Neural cell (in vitro differentiated cells): Measurements from ENCODE around the gene EEPD1. TPM values are rescaled to one million over a fixed set of nuclear protein-coding genes. Genes with fewer than 3 reads are reported as not detected.

Source experiments
- H2AFZ ChIP-seq: fragments of 200-600, 300-800 bp; sonication (generic), shearing (Covaris generic); 2 replicates; pipeline ENCODE4 v1.6.0; 2014; ENCODE audit warnings: low read depth, mild to moderate bottlenecking, antibody characterized with exemption, low read length, moderate library complexity
- H3F3A ChIP-seq: fragments of 200-600 bp; shearing (Covaris generic); 2 replicates; pipeline ENCODE4 v1.6.1; 2016; ENCODE audit warnings: mild to moderate bottlenecking, moderate library complexity, mixed read lengths, antibody characterized with exemption, low read length; ENCODE audit not compliant: insufficient read depth, poor library complexity, severe bottlenecking
- H3K27ac ChIP-seq: fragments of 200-600, 300-800 bp; sonication (generic), shearing (Covaris generic); 2 replicates; pipeline ENCODE4 v1.5.1; 2014; ENCODE audit warnings: mild to moderate bottlenecking, low read length, moderate library complexity
- H3K27me3 ChIP-seq: fragments of 300-800, 200-600 bp; sonication (generic), shearing (Covaris generic); 2 replicates; pipeline ENCODE4 v1.6.0; 2014; ENCODE audit warnings: mild to moderate bottlenecking, low read depth, low read length, moderate library complexity; ENCODE audit not compliant: insufficient read depth
- H3K36me3 ChIP-seq: fragments of 300-800, 200-600 bp; sonication (generic), shearing (Covaris generic); 2 replicates; pipeline ENCODE4 v1.5.1; 2014; ENCODE audit warnings: mild to moderate bottlenecking, antibody characterized with exemption, low read length, moderate library complexity; ENCODE audit not compliant: insufficient read depth
- H3K4me2 ChIP-seq: fragments of 300-800, 200-600 bp; sonication (generic), shearing (Covaris generic); 2 replicates; pipeline ENCODE4 v1.6.0; 2014; ENCODE audit warnings: mild to moderate bottlenecking, low read length
- H3K4me3 ChIP-seq: fragments of 300-800, 200-600 bp; sonication (generic), shearing (Covaris generic); 2 replicates; pipeline ENCODE4 v1.5.1; 2014; ENCODE audit warnings: mild to moderate bottlenecking, low read length, moderate library complexity
- H3K79me2 ChIP-seq: fragments of 200-600 bp; shearing (Covaris generic); replicated peaks from 2 replicates; pipeline ENCODE4 v1.6.0; 2014; ENCODE audit warnings: mild to moderate bottlenecking, low read length, moderate library complexity; ENCODE audit not compliant: insufficient read depth
- H3K9ac ChIP-seq: fragments of 300-800, 200-600 bp; sonication (generic), shearing (Covaris generic); 2 replicates; pipeline ENCODE4 v1.6.1; 2016; ENCODE audit warnings: mild to moderate bottlenecking, low read length, mixed read lengths
- H3K9me2 ChIP-seq: fragments of 200-600 bp; shearing (Covaris generic); 2 replicates; pipeline ENCODE4 v1.6.1; 2016; ENCODE audit warnings: mild to moderate bottlenecking, low read length, mixed read lengths; ENCODE audit not compliant: insufficient read depth
- H3K9me3 ChIP-seq: fragments of 200-600, 300-800 bp; sonication (generic), shearing (Covaris generic); 2 replicates; pipeline ENCODE4 v1.6.1; 2016; ENCODE audit warnings: mild to moderate bottlenecking, mixed run types, low read length, moderate library complexity, mixed read lengths
- H4K20me1 ChIP-seq: fragments of 200-600 bp; shearing (Covaris generic); 2 replicates; pipeline ENCODE4 v1.6.1; 2016; ENCODE audit warnings: mild to moderate bottlenecking, mixed run types; ENCODE audit not compliant: insufficient read depth
- EP300 ChIP-seq: fragments of 450-650 bp; conservative IDR thresholded peaks from 2 replicates; pipeline ENCODE4 v1.6.1; 2014; ENCODE audit warnings: antibody characterized with exemption, mild to moderate bottlenecking, moderate library complexity; ENCODE audit not compliant: poor library complexity, severe bottlenecking
- MXI1 ChIP-seq: fragments of 450-650 bp; conservative IDR thresholded peaks from 2 replicates; pipeline ENCODE4 v1.6.1; 2014; ENCODE audit warnings: antibody characterized with exemption, mild to moderate bottlenecking; ENCODE audit not compliant: poor library complexity, severe bottlenecking
- POLR2AphosphoS5 ChIP-seq: IDR thresholded peaks from 2 replicates; pipeline ENCODE4 v1.6.1; 2012
- RAD21 ChIP-seq: fragments of 450-650 bp; conservative IDR thresholded peaks from 2 replicates; pipeline ENCODE4 v1.6.1; 2014; ENCODE audit warnings: antibody characterized with exemption, mild to moderate bottlenecking, moderate library complexity
- SMC3 ChIP-seq: fragments of 450-650 bp; conservative IDR thresholded peaks from 2 replicates; pipeline ENCODE4 v1.6.1; 2014; ENCODE audit warnings: antibody characterized with exemption, mild to moderate bottlenecking, moderate library complexity; ENCODE audit not compliant: poor library complexity
- TAF1 ChIP-seq: IDR thresholded peaks from 2 replicates; pipeline ENCODE4 v1.6.1; 2012; ENCODE audit warnings: low read depth
- polyA plus RNA-seq: library from polyadenylated mRNA; depleted of rRNA; stranded (reverse); fragments of >200 nt; gene quantifications from 2 replicates; pipeline ENCODE4 v1.2.3, GENCODE V29; 2014
- TF ChIP-seq, protein P1 (sequence below): fragments of 450-650 bp; IDR thresholded peaks from 2 replicates; pipeline ENCODE4 v1.5.1; 2014; ENCODE audit warnings: antibody characterized with exemption, mild to moderate bottlenecking, moderate library complexity; ENCODE audit not compliant: poor library complexity, severe bottlenecking
- TF ChIP-seq, protein P2 (sequence below): IDR thresholded peaks from 2 replicates; pipeline ENCODE4 v1.6.1; 2012; ENCODE audit warnings: borderline replicate concordance

EEPD1 gene
- polyA plus RNA-seq, 1 donor from 2014 or later = 4.2 TPM

GRCh38 chr7:36115448-36116321, 37.4 kb upstream of the EEPD1 start:
- Histone ChIP-seq H3K4me3 (no peak overlapping the region), H3F3A (no peaks in the 10 kb centered on the region), H3K9me3 (no peaks in the 10 kb centered on the region), H3K27me3 (no peaks in the 10 kb centered on the region), H4K20me1 (no peaks in the 10 kb centered on the region), H3K9ac (no peak overlapping the region), H3K4me2 (no peak overlapping the region), H2AFZ (no peak overlapping the region), H3K36me3 (no peaks in the 10 kb centered on the region), H3K9me2 (no peaks in the 10 kb centered on the region), H3K27ac (no peak overlapping the region), H3K79me2 (no peaks in the 10 kb centered on the region)
- TF ChIP-seq, protein P1, sequence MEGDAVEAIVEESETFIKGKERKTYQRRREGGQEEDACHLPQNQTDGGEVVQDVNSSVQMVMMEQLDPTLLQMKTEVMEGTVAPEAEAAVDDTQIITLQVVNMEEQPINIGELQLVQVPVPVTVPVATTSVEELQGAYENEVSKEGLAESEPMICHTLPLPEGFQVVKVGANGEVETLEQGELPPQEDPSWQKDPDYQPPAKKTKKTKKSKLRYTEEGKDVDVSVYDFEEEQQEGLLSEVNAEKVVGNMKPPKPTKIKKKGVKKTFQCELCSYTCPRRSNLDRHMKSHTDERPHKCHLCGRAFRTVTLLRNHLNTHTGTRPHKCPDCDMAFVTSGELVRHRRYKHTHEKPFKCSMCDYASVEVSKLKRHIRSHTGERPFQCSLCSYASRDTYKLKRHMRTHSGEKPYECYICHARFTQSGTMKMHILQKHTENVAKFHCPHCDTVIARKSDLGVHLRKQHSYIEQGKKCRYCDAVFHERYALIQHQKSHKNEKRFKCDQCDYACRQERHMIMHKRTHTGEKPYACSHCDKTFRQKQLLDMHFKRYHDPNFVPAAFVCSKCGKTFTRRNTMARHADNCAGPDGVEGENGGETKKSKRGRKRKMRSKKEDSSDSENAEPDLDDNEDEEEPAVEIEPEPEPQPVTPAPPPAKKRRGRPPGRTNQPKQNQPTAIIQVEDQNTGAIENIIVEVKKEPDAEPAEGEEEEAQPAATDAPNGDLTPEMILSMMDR = no peak
- TF ChIP-seq POLR2AphosphoS5 = no peak
- TF ChIP-seq TAF1 = no peak

DNA sequence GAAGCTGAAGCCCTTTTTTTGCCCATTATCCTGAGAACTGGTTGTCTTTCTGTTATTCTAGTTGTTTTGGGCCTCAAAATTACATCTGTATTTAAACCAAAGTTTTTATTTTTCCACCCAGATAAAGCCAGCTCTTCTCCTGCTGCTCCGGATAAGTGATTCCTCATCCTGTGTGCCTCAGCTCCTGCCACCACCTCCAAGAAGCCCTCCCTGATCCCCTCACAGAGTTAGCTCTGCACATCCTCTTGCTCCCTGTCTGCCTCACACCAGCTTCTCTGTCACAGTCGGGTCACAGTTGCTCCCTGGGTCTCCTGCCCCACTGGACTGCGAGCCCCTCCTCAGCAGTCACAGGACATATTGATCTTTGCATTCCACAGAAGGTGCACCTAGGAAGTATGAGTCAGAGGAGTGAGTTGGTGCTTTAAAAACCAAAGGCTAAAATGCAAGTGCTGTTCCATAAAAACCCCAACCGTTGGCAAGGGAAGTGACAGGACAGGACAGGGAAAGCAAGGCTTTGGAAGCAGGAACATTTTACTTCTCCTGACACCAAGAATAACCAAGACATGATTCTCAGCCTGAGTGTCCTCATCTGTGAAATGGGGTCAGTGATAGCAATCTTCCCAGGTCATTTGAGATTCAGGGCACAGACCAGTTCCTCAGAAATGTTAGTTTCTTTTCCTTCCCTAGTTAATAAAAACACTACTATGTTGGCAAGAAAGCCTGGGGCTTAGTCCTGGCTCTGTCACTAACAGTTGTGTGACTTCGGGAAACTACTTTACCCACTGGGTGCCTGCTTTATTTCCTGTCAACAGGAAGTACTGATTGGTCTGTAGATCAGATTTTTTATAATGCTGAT, 36.5 kb upstream of the EEPD1 start:
- H2AFZ ChIP-seq = no peak overlapping the region
- H3F3A ChIP-seq = no peaks in the 10 kb centered on the region
- no peaks in the 10 kb centered on the region for H4K20me1 ChIP-seq
- no peaks in the 10 kb centered on the region for H3K27me3 ChIP-seq
- no peaks in the 10 kb centered on the region for H3K79me2 ChIP-seq
- H3K4me3 ChIP-seq = no peak overlapping the region
- TF ChIP-seq, protein P2, sequence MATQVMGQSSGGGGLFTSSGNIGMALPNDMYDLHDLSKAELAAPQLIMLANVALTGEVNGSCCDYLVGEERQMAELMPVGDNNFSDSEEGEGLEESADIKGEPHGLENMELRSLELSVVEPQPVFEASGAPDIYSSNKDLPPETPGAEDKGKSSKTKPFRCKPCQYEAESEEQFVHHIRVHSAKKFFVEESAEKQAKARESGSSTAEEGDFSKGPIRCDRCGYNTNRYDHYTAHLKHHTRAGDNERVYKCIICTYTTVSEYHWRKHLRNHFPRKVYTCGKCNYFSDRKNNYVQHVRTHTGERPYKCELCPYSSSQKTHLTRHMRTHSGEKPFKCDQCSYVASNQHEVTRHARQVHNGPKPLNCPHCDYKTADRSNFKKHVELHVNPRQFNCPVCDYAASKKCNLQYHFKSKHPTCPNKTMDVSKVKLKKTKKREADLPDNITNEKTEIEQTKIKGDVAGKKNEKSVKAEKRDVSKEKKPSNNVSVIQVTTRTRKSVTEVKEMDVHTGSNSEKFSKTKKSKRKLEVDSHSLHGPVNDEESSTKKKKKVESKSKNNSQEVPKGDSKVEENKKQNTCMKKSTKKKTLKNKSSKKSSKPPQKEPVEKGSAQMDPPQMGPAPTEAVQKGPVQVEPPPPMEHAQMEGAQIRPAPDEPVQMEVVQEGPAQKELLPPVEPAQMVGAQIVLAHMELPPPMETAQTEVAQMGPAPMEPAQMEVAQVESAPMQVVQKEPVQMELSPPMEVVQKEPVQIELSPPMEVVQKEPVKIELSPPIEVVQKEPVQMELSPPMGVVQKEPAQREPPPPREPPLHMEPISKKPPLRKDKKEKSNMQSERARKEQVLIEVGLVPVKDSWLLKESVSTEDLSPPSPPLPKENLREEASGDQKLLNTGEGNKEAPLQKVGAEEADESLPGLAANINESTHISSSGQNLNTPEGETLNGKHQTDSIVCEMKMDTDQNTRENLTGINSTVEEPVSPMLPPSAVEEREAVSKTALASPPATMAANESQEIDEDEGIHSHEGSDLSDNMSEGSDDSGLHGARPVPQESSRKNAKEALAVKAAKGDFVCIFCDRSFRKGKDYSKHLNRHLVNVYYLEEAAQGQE = no peak
- TF ChIP-seq RAD21 (no peak), SMC3 (no peak), MXI1 (no peak), POLR2AphosphoS5 (no peak), EP300 (no peak)
- TF ChIP-seq, protein P1 = no peak
- H3K9me2 ChIP-seq = no peaks in the 10 kb centered on the region
- H3K9me3 ChIP-seq = no peaks in the 10 kb centered on the region
- no peak overlapping the region for H3K27ac ChIP-seq
- no peak overlapping the region for H3K4me2 ChIP-seq
- no peak overlapping the region for H3K9ac ChIP-seq
- H3K36me3 ChIP-seq = no peaks in the 10 kb centered on the region
